Measurements from ENCODE around the gene SPSB2.
"Not testable (repeated sequence)": the region's sequence is repeated elsewhere in the genome, so short reads cannot be mapped to it uniquely, and the experiment has no call there.

SPSB2 gene

GRCh38 chr12:6891646-6892001, 18.5 kb upstream of the SPSB2 start:
- no peak for DNase-seq (ENCODE audit: low read depth, low spot score)
- Histone ChIP-seq H3K36me3 (ENCODE audit: insufficient read depth, low read length) (no peaks in the 10 kb centered on the region; the same call in 1 of the 2 replicates), H3K9ac (ENCODE audit: insufficient read length) (peak overlapping the region; percentile 83), H3K27ac (peak overlapping the region; percentile 91), H3K9me3 (ENCODE audit: low read depth, low read length) (no peaks in the 10 kb centered on the region), H3K4me3 (peak overlapping the region; percentile 72)
- TF ChIP-seq EZH2 (IDR thresholded peaks at IDR 0.05) (no peak), FOXP2 (optimal IDR thresholded peaks at IDR 0.05; ENCODE audit: control extremely low read depth, extremely low read length, insufficient read depth) (no peak), POLR2AphosphoS5 (IDR thresholded peaks at IDR 0.05; ENCODE audit: borderline replicate concordance, low read depth, low read length) (no peak)

- TF ChIP-seq EZH2 (IDR thresholded peaks at IDR 0.05) (no peak), POLR2AphosphoS5 (IDR thresholded peaks at IDR 0.05; ENCODE audit: borderline replicate concordance, low read depth, low read length) (peak; percentile 93), FOXP2 (optimal IDR thresholded peaks at IDR 0.05; ENCODE audit: control extremely low read depth, extremely low read length, insufficient read depth) (peak; percentile 91)
- H3K9me3 ChIP-seq (ENCODE audit: low read depth, low read length): no peaks in the 10 kb centered on the region
- peak overlapping the region; percentile 94 for H3K9ac ChIP-seq (ENCODE audit: insufficient read length)
- no peaks in the 10 kb centered on the region; the same call in 1 of the 2 replicates for H3K36me3 ChIP-seq (ENCODE audit: insufficient read depth, low read length)
- peak overlapping the region; percentile 77 for H3K4me3 ChIP-seq
- peak; percentile 80 for DNase-seq (ENCODE audit: low read depth, low spot score)
- H3K27ac ChIP-seq: peak overlapping the region; percentile 99
These were observed 17.9 kb upstream of the SPSB2 start for GRCh38 chr12:6890789-6891645.

DNA sequence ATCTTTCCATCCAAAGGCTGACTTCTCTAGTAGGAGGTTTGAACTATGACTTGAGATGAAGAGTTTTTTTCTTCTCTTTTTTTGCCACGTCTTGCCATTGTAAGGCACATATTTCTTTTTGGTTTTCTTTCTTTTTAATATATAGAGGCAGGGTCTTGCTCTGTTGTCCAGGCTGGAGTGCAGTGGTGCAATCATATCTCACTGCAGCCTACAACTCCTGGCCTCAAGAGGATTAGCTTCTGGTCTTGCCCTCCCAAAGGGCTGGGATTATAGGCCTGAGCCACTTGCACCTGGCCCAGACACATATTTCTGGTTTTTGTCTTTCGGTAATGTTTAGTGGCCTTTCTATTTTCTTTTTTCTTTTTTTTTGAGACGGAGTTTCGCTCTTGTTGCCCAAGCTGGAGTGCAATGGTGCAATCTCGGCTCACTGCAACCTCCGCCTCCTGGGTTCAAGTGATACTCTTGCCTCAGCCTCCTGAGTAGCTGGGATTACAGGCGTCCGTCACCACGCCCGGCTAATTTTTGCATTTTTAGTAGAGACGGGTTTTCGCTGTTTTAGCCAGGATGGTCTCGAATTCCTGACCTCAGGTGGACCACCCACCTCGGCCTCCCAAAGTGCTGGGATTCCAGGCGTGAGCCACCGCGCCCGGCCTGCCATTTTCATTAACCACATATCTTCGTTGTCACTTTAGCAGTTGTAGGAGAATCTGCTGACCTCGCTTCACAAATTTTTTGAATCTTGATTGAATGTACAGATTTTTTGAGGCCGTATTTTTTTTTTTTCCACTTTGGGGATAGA, 16.9 kb upstream of the SPSB2 start:
- peak overlapping the region; percentile 99 for H3K27ac ChIP-seq
- peak overlapping the region; percentile 77; the same call in 1 of the 2 replicates for H3K4me3 ChIP-seq
- H3K9me3 ChIP-seq (ENCODE audit: low read depth, low read length); H3K36me3 ChIP-seq (ENCODE audit: insufficient read depth, low read length); DNase-seq (ENCODE audit: low read depth, low spot score): not testable (repeated sequence)
- H3K9ac ChIP-seq (ENCODE audit: insufficient read length): peak overlapping the region; percentile 94

GRCh38 chr12:6888794-6889193, 15.7 kb upstream of the SPSB2 start:
- not testable (repeated sequence) for H3K9ac ChIP-seq (ENCODE audit: insufficient read length); H3K9me3 ChIP-seq (ENCODE audit: low read depth, low read length); DNase-seq (ENCODE audit: low read depth, low spot score); H3K4me3 ChIP-seq; H3K36me3 ChIP-seq (ENCODE audit: insufficient read depth, low read length)
- peak overlapping the region; percentile 57; the same call in 1 of the 2 replicates for H3K27ac ChIP-seq

DNA sequence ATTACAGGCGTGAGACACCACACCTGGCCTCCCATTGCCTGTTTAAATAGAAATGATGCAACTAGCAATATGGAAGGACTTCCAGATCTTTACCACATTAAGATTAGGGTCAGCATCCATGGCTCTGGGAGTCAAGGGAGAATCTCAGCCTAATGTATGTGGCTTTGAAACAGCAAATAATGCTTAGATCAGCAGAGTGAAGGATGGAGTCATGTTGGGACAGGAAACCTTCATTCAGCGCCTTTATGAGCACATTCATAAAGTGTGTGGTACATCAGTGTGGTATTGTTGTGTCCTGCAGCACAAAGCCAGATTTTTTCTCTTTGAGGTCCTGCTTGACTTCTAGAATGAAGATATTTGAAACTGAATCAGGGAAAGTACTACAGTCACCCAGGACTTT, 15.3 kb upstream of the SPSB2 start:
- Histone ChIP-seq H3K9ac (ENCODE audit: insufficient read length) (no peak overlapping the region), H3K27ac (peak overlapping the region; percentile 57; the same call in 1 of the 2 replicates), H3K4me3 (no peak overlapping the region), H3K9me3 (ENCODE audit: low read depth, low read length) (no peaks in the 10 kb centered on the region), H3K36me3 (ENCODE audit: insufficient read depth, low read length) (no peaks in the 10 kb centered on the region; the same call in 1 of the 2 replicates)
- no peak for DNase-seq (ENCODE audit: low read depth, low spot score)
- TF ChIP-seq FOXP2 (optimal IDR thresholded peaks at IDR 0.05; ENCODE audit: control extremely low read depth, extremely low read length, insufficient read depth): no peak
- TF ChIP-seq POLR2AphosphoS5 (IDR thresholded peaks at IDR 0.05; ENCODE audit: borderline replicate concordance, low read depth, low read length): no peak
- no peak for TF ChIP-seq EZH2 (IDR thresholded peaks at IDR 0.05)

GRCh38 chr12:6887460-6887859, 14.4 kb upstream of the SPSB2 start:
- H3K27ac ChIP-seq: peak overlapping the region; percentile 65
- H3K9ac ChIP-seq (ENCODE audit: insufficient read length): peak overlapping the region; percentile 7
- no peak for DNase-seq (ENCODE audit: low read depth, low spot score)

GRCh38 chr12:6886206-6886999, 13.3 kb upstream of the SPSB2 start:
- DNase-seq (ENCODE audit: low read depth, low spot score); H3K9me3 ChIP-seq (ENCODE audit: low read depth, low read length); H3K36me3 ChIP-seq (ENCODE audit: insufficient read depth, low read length); H3K4me3 ChIP-seq; H3K9ac ChIP-seq (ENCODE audit: insufficient read length): not testable (repeated sequence)
- H3K27ac ChIP-seq: peak overlapping the region; percentile 65; the same call in 1 of the 2 replicates

More at GRCh38 chr12:6887460-6887859, 14.4 kb upstream of the SPSB2 start:
- no peak for TF ChIP-seq POLR2AphosphoS5 (IDR thresholded peaks at IDR 0.05; ENCODE audit: borderline replicate concordance, low read depth, low read length)
- no peak for TF ChIP-seq EZH2 (IDR thresholded peaks at IDR 0.05)
- no peak for TF ChIP-seq FOXP2 (optimal IDR thresholded peaks at IDR 0.05; ENCODE audit: control extremely low read depth, extremely low read length, insufficient read depth)
- H3K9me3 ChIP-seq (ENCODE audit: low read depth, low read length): no peaks in the 10 kb centered on the region
- H3K36me3 ChIP-seq (ENCODE audit: insufficient read depth, low read length): no peaks in the 10 kb centered on the region; the same call in 1 of the 2 replicates
- no peak overlapping the region for H3K4me3 ChIP-seq

- no peaks in the 10 kb centered on the region for H3K36me3 ChIP-seq (ENCODE audit: insufficient read depth, low read length)
- H3K9ac ChIP-seq (ENCODE audit: insufficient read length): no peak overlapping the region
- no peak for TF ChIP-seq EZH2 (IDR thresholded peaks at IDR 0.05)
- TF ChIP-seq POLR2AphosphoS5 (IDR thresholded peaks at IDR 0.05; ENCODE audit: borderline replicate concordance, low read depth, low read length): no peak
- TF ChIP-seq FOXP2 (optimal IDR thresholded peaks at IDR 0.05; ENCODE audit: control extremely low read depth, extremely low read length, insufficient read depth): no peak
- H3K27ac ChIP-seq: no peak overlapping the region
- no peak overlapping the region for H3K4me3 ChIP-seq
- no peak for DNase-seq (ENCODE audit: low read depth, low spot score)
- no peaks in the 10 kb centered on the region for H3K9me3 ChIP-seq (ENCODE audit: low read depth, low read length)
These were observed 11.4 kb upstream of the SPSB2 start for GRCh38 chr12:6884539-6884938.
